ENCODE measurements around the gene DPH6. TPM values are rescaled to one million over a fixed set of nuclear protein-coding genes. Genes with fewer than 3 reads are reported as not detected.
"Not testable (repeated sequence)": the region's sequence is repeated elsewhere in the genome, so short reads cannot be mapped to it uniquely, and the experiment has no call there.

DPH6 gene
- total and polyA plus RNA-seq, 3 experiments from 2014 or later, result 9.6 to 17.0 (median 11.4) TPM

DNA sequence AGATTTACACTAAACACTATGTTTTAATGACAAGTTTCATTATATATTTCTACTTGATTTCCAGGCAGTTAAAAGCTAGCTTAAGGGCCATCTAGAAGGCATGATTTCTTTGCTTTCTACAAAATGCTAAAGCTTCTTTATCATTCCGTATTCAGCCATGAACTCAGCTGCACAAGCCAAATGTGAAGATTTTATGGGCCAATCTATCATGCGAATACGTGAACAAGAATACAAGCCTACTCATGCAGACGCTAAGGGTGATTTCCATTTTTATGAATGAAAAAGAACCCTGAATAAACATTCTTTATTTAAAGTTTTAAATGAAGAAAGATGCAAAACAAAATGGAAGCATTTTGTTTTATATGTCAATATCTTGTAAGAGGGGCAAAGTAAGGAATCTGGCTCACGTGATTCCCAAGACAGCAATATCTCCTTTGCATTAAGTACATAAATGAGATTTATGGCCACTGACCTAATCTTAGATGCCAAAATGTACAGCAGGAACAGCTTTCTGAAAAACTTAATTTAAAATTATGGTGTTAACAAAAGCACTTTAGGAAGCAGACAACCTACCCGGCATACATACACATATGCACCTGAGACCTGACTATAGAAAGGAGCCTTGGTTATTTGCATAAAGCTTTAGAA is 215.8 kb downstream of the DPH6 start:
- Histone ChIP-seq H3K9me3 (ENCODE audit: low read length) (no peaks in the 10 kb centered on the region), H3K27me3 (ENCODE audit: insufficient read depth, low read length, poor library complexity, severe bottlenecking) (no peaks in the 10 kb centered on the region), H3K4me3 (ENCODE audit: low read length) (no peak overlapping the region), H3K36me3 (ENCODE audit: insufficient read depth, low read length) (no peaks in the 10 kb centered on the region), H3K4me1 (ENCODE audit: insufficient read depth, low read length) (no peaks in the 10 kb centered on the region), H3K27ac (ENCODE audit: low read depth, low read length) (no peak overlapping the region)
- Mint-ChIP-seq H3K9me3 (peaks cover 0 to 4% (median 3%) of the 10 kb centered on the region in 5 donors), H3K36me3 (no peaks in the 10 kb centered on the region), H3K4me1 (no peaks in the 10 kb centered on the region), H3K27ac (no peak overlapping the region), H3K27me3 (no peaks in the 10 kb centered on the region), H3K4me3 (no peak overlapping the region)
- ChIA-PET POLR2A (no interaction called here), CTCF (no interaction called here)
- no peak for DNase-seq

DNA sequence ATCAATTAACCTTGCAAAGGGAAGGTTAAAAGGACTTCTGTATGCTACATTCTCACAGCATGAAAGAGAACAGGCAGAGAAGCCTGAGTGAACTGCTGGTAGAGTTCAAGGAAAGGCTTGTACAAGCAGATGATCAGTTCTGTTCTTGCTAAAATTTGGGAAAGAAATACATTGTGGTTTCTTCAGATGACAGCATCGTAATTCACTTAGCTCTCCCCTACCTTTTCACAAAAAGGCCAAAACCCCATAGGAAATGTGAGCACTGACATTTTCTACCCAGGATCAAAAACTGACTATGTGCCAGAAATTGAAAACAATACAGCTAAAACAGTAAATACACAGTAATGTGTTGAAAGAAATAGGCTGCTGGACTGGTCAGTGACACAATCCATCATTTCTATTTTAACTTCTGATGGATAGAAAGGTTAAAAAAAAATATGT is 216.4 kb downstream of the DPH6 start:
- CTCF ChIA-PET, result no interaction called here
- POLR2A ChIA-PET, result no interaction called here
- H3K4me1 Mint-ChIP-seq, result no peaks in the 10 kb centered on the region
- no peak overlapping the region for H3K4me3 Mint-ChIP-seq
- H3K9me3 Mint-ChIP-seq, result peaks cover 0 to 4% (median 3%) of the 10 kb centered on the region in 5 donors
- Histone ChIP-seq H3K4me3 (ENCODE audit: low read length) (no peak overlapping the region), H3K36me3 (ENCODE audit: insufficient read depth, low read length) (no peaks in the 10 kb centered on the region), H3K27ac (ENCODE audit: low read depth, low read length) (no peak overlapping the region), H3K4me1 (ENCODE audit: insufficient read depth, low read length) (no peaks in the 10 kb centered on the region), H3K9me3 (ENCODE audit: low read length) (no peaks in the 10 kb centered on the region), H3K27me3 (ENCODE audit: insufficient read depth, low read length, poor library complexity, severe bottlenecking) (no peaks in the 10 kb centered on the region)
- no peak overlapping the region for H3K27ac Mint-ChIP-seq
- H3K27me3 Mint-ChIP-seq, result no peaks in the 10 kb centered on the region
- DNase-seq, result no peak
- H3K36me3 Mint-ChIP-seq, result no peaks in the 10 kb centered on the region

DNA sequence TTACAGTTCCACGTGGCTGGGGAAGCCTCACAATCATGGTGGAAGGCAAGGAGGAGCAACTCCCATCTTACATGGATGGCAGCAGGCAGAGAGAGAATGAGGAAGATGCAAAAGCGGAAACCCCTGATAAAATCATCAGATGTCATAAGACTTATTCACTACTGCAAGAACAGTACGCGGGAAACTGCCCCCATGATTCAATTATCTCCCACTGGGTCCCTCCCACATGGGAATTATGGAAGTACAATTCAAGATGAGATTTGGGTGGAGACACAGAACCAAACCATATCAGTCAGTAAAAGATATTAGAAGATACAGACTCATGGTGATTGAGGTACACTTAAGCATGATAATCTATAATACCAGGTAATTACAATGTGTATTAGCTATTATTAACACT is 217.1 kb downstream of the DPH6 start:
- CTCF ChIA-PET; H3K4me1 ChIP-seq (ENCODE audit: insufficient read depth, low read length); H3K27ac Mint-ChIP-seq; H3K9me3 Mint-ChIP-seq; H3K27me3 ChIP-seq (ENCODE audit: insufficient read depth, low read length, poor library complexity, severe bottlenecking); POLR2A ChIA-PET; H3K9me3 ChIP-seq (ENCODE audit: low read length); H3K4me3 ChIP-seq (ENCODE audit: low read length); H3K36me3 ChIP-seq (ENCODE audit: insufficient read depth, low read length); H3K4me3 Mint-ChIP-seq; H3K27me3 Mint-ChIP-seq; H3K27ac ChIP-seq (ENCODE audit: low read depth, low read length); DNase-seq; H3K4me1 Mint-ChIP-seq; H3K36me3 Mint-ChIP-seq: not testable (repeated sequence)

DNA sequence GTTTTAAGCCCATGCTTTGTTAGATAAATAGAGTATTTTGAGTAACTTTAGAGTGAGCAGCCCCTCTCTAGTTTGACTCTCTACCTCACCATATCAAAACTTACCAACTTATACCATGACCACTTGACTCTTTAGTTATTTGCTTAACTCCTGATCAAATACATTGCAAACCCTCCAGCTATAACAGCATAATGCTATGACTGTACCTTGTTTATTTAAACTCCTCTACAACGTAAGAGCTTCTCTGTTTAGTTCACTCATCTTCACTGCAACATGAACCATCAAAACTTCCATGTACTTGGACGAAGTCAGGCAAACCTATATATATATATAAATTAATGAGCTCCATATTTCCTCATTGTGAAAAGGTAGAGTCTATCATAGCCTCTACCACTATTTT is 218.2 kb downstream of the DPH6 start:
- H3K27me3 Mint-ChIP-seq, result no peaks in the 10 kb centered on the region
- H3K4me3 Mint-ChIP-seq, result no peak overlapping the region
- no peaks in the 10 kb centered on the region for H3K27me3 ChIP-seq (ENCODE audit: insufficient read depth, low read length, poor library complexity, severe bottlenecking)
- no peaks in the 10 kb centered on the region for H3K4me1 Mint-ChIP-seq
- H3K27ac Mint-ChIP-seq, result no peak overlapping the region
- H3K36me3 Mint-ChIP-seq, result no peaks in the 10 kb centered on the region
- DNase-seq, result no peak
- CTCF ChIA-PET, result no interaction called here
- no peak overlapping the region for H3K4me3 ChIP-seq (ENCODE audit: low read length)
- POLR2A ChIA-PET, result no interaction called here
- H3K36me3 ChIP-seq (ENCODE audit: insufficient read depth, low read length), result no peaks in the 10 kb centered on the region
- H3K27ac ChIP-seq (ENCODE audit: low read depth, low read length), result no peak overlapping the region
- no peaks in the 10 kb centered on the region for H3K4me1 ChIP-seq (ENCODE audit: insufficient read depth, low read length)
- H3K9me3 Mint-ChIP-seq, result peaks cover 0 to 2% (median 0%) of the 10 kb centered on the region in 5 donors
- no peaks in the 10 kb centered on the region for H3K9me3 ChIP-seq (ENCODE audit: low read length)

DNA sequence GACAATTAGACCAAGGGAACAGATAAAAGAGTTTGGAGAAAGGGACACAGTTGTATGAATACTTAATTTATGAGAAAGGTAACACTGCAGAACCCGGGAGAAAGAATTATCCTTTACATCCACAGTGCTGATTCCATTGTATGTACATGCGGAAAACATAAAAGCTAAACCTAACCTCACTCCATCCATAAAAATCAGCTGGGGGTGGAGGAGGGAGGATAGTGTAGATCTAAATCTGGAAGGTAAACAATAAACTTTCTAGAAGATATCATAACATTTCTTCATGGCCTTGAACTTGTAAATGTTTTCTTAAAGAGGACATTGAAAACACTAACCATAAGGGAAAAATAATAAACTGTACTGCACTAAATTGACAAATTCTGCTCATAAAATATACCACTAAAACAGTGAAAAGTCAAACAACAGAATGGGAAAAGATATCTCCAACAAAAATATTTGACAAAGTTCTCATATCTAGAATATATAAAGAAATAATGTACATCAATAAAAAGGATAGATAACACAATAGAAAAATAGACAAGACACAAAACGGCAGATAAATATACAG is 220.5 kb downstream of the DPH6 start:
- Mint-ChIP-seq H3K36me3 (no peaks in the 10 kb centered on the region), H3K27ac (no peak overlapping the region), H3K27me3 (no peaks in the 10 kb centered on the region), H3K9me3 (peaks cover 0 to 5% (median 0%) of the 10 kb centered on the region in 5 donors), H3K4me3 (no peak overlapping the region), H3K4me1 (no peaks in the 10 kb centered on the region)
- Histone ChIP-seq H3K27ac (ENCODE audit: low read depth, low read length) (no peak overlapping the region), H3K4me3 (ENCODE audit: low read length) (no peak overlapping the region), H3K27me3 (ENCODE audit: insufficient read depth, low read length, poor library complexity, severe bottlenecking) (no peaks in the 10 kb centered on the region), H3K9me3 (ENCODE audit: low read length) (no peaks in the 10 kb centered on the region), H3K36me3 (ENCODE audit: insufficient read depth, low read length) (no peaks in the 10 kb centered on the region), H3K4me1 (ENCODE audit: insufficient read depth, low read length) (no peaks in the 10 kb centered on the region)
- DNase-seq, result no peak
- ChIA-PET CTCF (no interaction called here), POLR2A (no interaction called here)

DNA sequence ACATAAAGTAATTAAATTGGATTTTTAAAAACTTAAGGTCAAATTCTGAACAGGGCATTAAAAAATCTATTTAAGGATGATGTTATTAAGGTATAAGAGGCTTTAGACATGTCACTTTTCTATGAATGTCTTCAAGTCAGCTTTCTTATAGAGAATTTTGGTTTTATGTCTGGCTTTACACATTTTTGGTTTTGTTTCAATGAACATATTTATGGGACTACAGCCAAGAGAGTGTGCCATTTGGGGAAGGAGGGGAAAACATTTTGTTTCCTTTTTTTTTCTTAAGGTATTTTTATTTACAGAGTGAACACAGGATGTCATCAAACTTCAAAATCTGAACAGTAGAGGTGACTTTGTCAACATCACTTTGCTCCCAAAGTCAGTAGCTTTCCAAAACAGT is 222.8 kb downstream of the DPH6 start:
- POLR2A ChIA-PET, result no interaction called here
- Mint-ChIP-seq H3K27me3 (no peaks in the 10 kb centered on the region), H3K4me3 (no peak overlapping the region), H3K36me3 (no peaks in the 10 kb centered on the region), H3K27ac (no peak overlapping the region), H3K9me3 (peaks cover 0 to 7% (median 0%) of the 10 kb centered on the region in 5 donors), H3K4me1 (no peaks in the 10 kb centered on the region)
- H3K36me3 ChIP-seq (ENCODE audit: insufficient read depth, low read length), result no peaks in the 10 kb centered on the region
- H3K4me3 ChIP-seq (ENCODE audit: low read length), result no peak overlapping the region
- no peak overlapping the region for H3K27ac ChIP-seq (ENCODE audit: low read depth, low read length)
- DNase-seq, result no peak
- no peaks in the 10 kb centered on the region for H3K4me1 ChIP-seq (ENCODE audit: insufficient read depth, low read length)
- no peaks in the 10 kb centered on the region for H3K9me3 ChIP-seq (ENCODE audit: low read length)
- H3K27me3 ChIP-seq (ENCODE audit: insufficient read depth, low read length, poor library complexity, severe bottlenecking), result no peaks in the 10 kb centered on the region
- CTCF ChIA-PET, result no interaction called here

DNA sequence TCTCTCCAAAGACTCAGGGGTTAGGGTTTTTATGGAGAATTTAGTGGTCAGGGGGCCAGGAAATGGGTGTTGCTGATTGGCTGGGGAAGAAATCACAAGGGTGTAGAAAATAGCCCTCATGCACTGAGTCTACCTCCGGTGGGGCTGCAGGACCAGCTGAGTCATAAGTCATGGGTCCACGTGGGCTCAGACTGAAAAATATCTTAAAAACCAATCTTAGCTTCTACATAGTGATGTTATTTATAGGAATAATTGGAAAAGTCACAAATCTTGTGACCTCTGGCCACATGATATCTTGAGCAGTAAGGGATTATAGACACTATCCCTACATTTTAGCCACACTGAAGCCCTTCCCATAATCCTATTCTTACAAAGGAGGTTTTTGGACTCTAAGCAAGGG is 224.0 kb downstream of the DPH6 start:
- H3K27me3 ChIP-seq (ENCODE audit: insufficient read depth, low read length, poor library complexity, severe bottlenecking), result no peaks in the 10 kb centered on the region
- H3K36me3 Mint-ChIP-seq, result no peaks in the 10 kb centered on the region
- no peak for DNase-seq
- no peaks in the 10 kb centered on the region for H3K36me3 ChIP-seq (ENCODE audit: insufficient read depth, low read length)
- no peak overlapping the region for H3K4me3 ChIP-seq (ENCODE audit: low read length)
- no peak overlapping the region for H3K27ac ChIP-seq (ENCODE audit: low read depth, low read length)
- ChIA-PET POLR2A (no interaction called here), CTCF (no interaction called here)
- no peak overlapping the region for H3K27ac Mint-ChIP-seq
- peaks cover 0 to 7% (median 0%) of the 10 kb centered on the region in 5 donors for H3K9me3 Mint-ChIP-seq
- no peaks in the 10 kb centered on the region for H3K27me3 Mint-ChIP-seq
- H3K4me3 Mint-ChIP-seq, result no peak overlapping the region
- H3K4me1 ChIP-seq (ENCODE audit: insufficient read depth, low read length), result no peaks in the 10 kb centered on the region
- H3K9me3 ChIP-seq (ENCODE audit: low read length), result no peaks in the 10 kb centered on the region
- no peaks in the 10 kb centered on the region for H3K4me1 Mint-ChIP-seq

DNA sequence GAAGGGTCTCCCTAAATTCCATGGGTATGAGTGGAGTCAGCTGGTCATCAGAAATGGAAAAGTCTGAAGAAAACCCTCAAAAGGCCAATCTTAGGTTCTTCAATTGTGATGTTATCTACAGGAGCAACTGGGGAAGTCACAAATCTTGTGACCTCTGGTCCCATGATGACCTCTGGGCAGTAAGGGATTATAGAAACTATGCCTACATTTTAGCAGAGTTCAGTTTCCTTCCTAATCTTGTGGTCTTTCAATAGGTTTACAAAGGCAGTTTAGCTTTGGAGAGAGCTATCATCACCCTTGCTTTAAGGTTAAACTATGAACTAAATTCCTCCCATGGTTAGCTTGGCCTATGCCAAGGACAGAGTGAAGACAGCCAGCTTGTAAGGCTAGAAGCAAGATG is 225.1 kb downstream of the DPH6 start:
- no peaks in the 10 kb centered on the region for H3K27me3 Mint-ChIP-seq
- peaks cover 0 to 7% (median 0%) of the 10 kb centered on the region in 5 donors for H3K9me3 Mint-ChIP-seq
- no peak overlapping the region for H3K4me3 ChIP-seq (ENCODE audit: low read length)
- DNase-seq, result no peak
- no peaks in the 10 kb centered on the region for H3K36me3 ChIP-seq (ENCODE audit: insufficient read depth, low read length)
- no peak overlapping the region for H3K27ac Mint-ChIP-seq
- H3K27ac ChIP-seq (ENCODE audit: low read depth, low read length), result no peak overlapping the region
- CTCF ChIA-PET, result no interaction called here
- H3K36me3 Mint-ChIP-seq, result no peaks in the 10 kb centered on the region
- no peaks in the 10 kb centered on the region for H3K9me3 ChIP-seq (ENCODE audit: low read length)
- no peaks in the 10 kb centered on the region for H3K4me1 ChIP-seq (ENCODE audit: insufficient read depth, low read length)
- no peaks in the 10 kb centered on the region for H3K27me3 ChIP-seq (ENCODE audit: insufficient read depth, low read length, poor library complexity, severe bottlenecking)
- no peak overlapping the region for H3K4me3 Mint-ChIP-seq
- POLR2A ChIA-PET, result no interaction called here
- H3K4me1 Mint-ChIP-seq, result no peaks in the 10 kb centered on the region

Data from CD8-positive, alpha-beta memory T cell (primary cell).